Measurements from ENCODE around the gene CRHBP. TPM values are rescaled to one million over a fixed set of nuclear protein-coding genes. Genes with fewer than 3 reads are reported as not detected.

CRHBP gene
- total RNA-seq, 1 donor from 2014 or later, result 0.56 TPM

DNA sequence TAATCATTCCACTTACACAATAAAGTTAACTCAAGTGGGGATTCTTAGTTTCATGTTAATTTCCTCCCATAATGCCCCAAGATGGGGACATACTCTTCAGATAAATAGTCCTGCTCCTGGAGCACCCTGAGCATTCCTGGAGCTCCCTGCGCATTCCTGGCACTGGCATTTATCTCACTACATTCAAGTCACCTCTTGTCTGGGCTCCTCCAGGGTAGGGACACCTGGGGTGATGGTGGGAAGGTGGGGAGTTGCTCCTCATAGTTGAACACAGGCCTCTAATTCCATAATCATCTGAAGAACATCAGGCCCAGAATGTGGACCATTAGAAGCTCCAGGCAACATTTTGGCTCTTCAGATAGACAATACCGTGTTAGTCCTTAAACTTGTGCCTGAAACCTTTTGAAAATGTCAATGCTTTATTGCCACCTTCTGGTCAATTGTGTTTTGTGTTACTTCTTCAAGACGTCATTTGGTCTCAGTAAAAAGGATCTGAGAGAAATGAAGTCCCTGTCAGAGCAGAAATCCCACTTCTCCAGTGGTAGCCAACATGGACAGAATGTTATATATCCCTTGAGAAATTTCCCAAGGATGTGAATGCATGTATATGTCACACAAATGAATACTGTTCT is 63.2 kb downstream of the CRHBP start:
- intact Hi-C loops (cut with micrococcal nuclease), result loop anchor here (1.0 kb wide), 3 partner anchors 148 to 415 kb away; partner anchors contain the start of gene F2R

- intact Hi-C loops (cut with micrococcal nuclease), result loop anchor here (1.0 kb wide), 3 partner anchors 149 to 416 kb away; partner anchors contain the start of gene F2R
Measured at GRCh38 chr5:77016962-77017361, 64.1 kb downstream of the CRHBP start.

GRCh38 chr5:77017668-77018067 is 64.8 kb downstream of the CRHBP start:
- intact Hi-C loops (cut with micrococcal nuclease), result no loop called here

Other genes with a start within 250 kb of the CRHBP start
- gene F2R, start 236.9 kb upstream of the CRHBP start, total RNA-seq, result 11.5 and 12.8 TPM in 2 replicates
- gene F2RL1, start 134.0 kb upstream of the CRHBP start, total RNA-seq, result 0.71 and 0.76 TPM in 2 replicates
- gene S100Z, start 103.0 kb upstream of the CRHBP start, total RNA-seq, result 3.1 and 3.3 TPM in 2 replicates
- gene AGGF1, start 77.4 kb downstream of the CRHBP start, total RNA-seq, result 25.4 and 26.7 TPM in 2 replicates
- gene ZBED3, start 134.2 kb downstream of the CRHBP start, total RNA-seq, result 0.29 and 0.46 TPM in 2 replicates

All from T-helper 1 cell treated with Interleukin-12 subunit alpha and Interleukin-12 subunit beta and Interleukin-4 antibody, amounts not matched to agents 30 ng/mL and 1 ng/mL, for 36 hours (primary cell).